ENCODE data around the gene THAP12.

The THAP12 gene

GRCh38 chr11:76379807-76380158, 1.1 kb downstream of the THAP12 start:
- no peak for DNase-seq

- DNase-seq: no peak
Measured at GRCh38 chr11:76376746-76377558, 4.0 kb downstream of the THAP12 start.

- peak; percentile 9 for DNase-seq
Measured at GRCh38 chr11:76371170-76371569, 9.8 kb downstream of the THAP12 start.

GRCh38 chr11:76369406-76369805, 11.5 kb downstream of the THAP12 start:
- DNase-seq: no peak

- no peak for DNase-seq
Measured at GRCh38 chr11:76368490-76368889, 12.4 kb downstream of the THAP12 start.

GRCh38 chr11:76365038-76365679, 15.8 kb downstream of the THAP12 start:
- DNase-seq: no peak

GRCh38 chr11:76362716-76363115, 18.2 kb downstream of the THAP12 start:
- DNase-seq: no peak

- no peak for DNase-seq
Measured at GRCh38 chr11:76361776-76362175, 19.2 kb downstream of the THAP12 start.

- DNase-seq: no peak
Measured at GRCh38 chr11:76361374-76361773, 19.6 kb downstream of the THAP12 start.

GRCh38 chr11:76355172-76355571, 25.8 kb downstream of the THAP12 start:
- DNase-seq: no peak

GRCh38 chr11:76348348-76348747, 32.6 kb downstream of the THAP12 start:
- no peak for DNase-seq

GRCh38 chr11:76347466-76347865, 33.5 kb downstream of the THAP12 start:
- DNase-seq: no peak

GRCh38 chr11:76339221-76339620, 41.7 kb downstream of the THAP12 start:
- peak; percentile 20 for DNase-seq

- no peak for DNase-seq
Measured at GRCh38 chr11:76337923-76338322, 43.0 kb downstream of the THAP12 start.

GRCh38 chr11:76337469-76337868, 43.5 kb downstream of the THAP12 start:
- no peak for DNase-seq

- DNase-seq: no peak
Measured at GRCh38 chr11:76336597-76336996, 44.3 kb downstream of the THAP12 start.

GRCh38 chr11:76335842-76336241, 45.1 kb downstream of the THAP12 start:
- no peak for DNase-seq

GRCh38 chr11:76334826-76335389, 46.0 kb downstream of the THAP12 start:
- no peak for DNase-seq

GRCh38 chr11:76330651-76331050, 50.3 kb downstream of the THAP12 start:
- no peak for DNase-seq

- DNase-seq: no peak
Measured at GRCh38 chr11:76329983-76330382, 50.9 kb downstream of the THAP12 start.

GRCh38 chr11:76329084-76329648, 51.8 kb downstream of the THAP12 start:
- DNase-seq: no peak

GRCh38 chr11:76327756-76328388, 53.1 kb downstream of the THAP12 start:
- no peak for DNase-seq

- no peak for DNase-seq
Measured at GRCh38 chr11:76327202-76327601, 53.7 kb downstream of the THAP12 start.

All from CD4-positive, alpha-beta T cell treated with Interleukin-6 for 4 hours (primary cell).